H9 (cell line): ENCODE data around the gene RBFA. TPM values are rescaled to one million over a fixed set of nuclear protein-coding genes. Genes with fewer than 3 reads are reported as not detected.
A peak's percentile ranks its signal among the peaks of the same experiment; 100 is the strongest.

Source experiments
- DNase-seq: peaks from one replicate; pipeline ENCODE4 v3.0.0-alpha.2; 2017
- H2AFZ ChIP-seq: one replicate; pipeline ENCODE4 v1.6.1; 2013; ENCODE audit warnings: mild to moderate bottlenecking, low read length, control low read depth, moderate library complexity
- H2AK5ac ChIP-seq: 2 replicates; pipeline ENCODE4 v1.6.1; 2013; ENCODE audit warnings: low read length, control low read depth, mixed read lengths; ENCODE audit not compliant: insufficient read length
- H2BK120ac ChIP-seq: one replicate; pipeline ENCODE4 v1.6.1; 2013; ENCODE audit warnings: low read depth, mild to moderate bottlenecking, low read length, control low read depth, inconsistent platforms; ENCODE audit not compliant: poor library complexity, severe bottlenecking
- H2BK12ac ChIP-seq: 2 replicates; pipeline ENCODE4 v1.6.1; 2013; ENCODE audit warnings: low read length, control low read depth, mixed read lengths, low read depth; ENCODE audit not compliant: insufficient read length
- H2BK15ac ChIP-seq: 2 replicates; pipeline ENCODE4 v1.6.1; 2013; ENCODE audit warnings: low read depth, low read length, control low read depth
- H2BK20ac ChIP-seq: one replicate; pipeline ENCODE4 v1.6.1; 2013; ENCODE audit warnings: low read depth, mild to moderate bottlenecking, low read length, control low read depth, inconsistent platforms; ENCODE audit not compliant: poor library complexity, severe bottlenecking
- H2BK5ac ChIP-seq: 2 replicates; pipeline ENCODE4 v1.6.1; 2013; ENCODE audit warnings: low read length, control low read depth, mixed read lengths; ENCODE audit not compliant: insufficient read length
- H3K14ac ChIP-seq: 2 replicates; pipeline ENCODE4 v1.6.1; 2013; ENCODE audit warnings: low read length, control low read depth; ENCODE audit not compliant: insufficient read depth
- H3K18ac ChIP-seq: 2 replicates; pipeline ENCODE4 v1.6.1; 2013; ENCODE audit warnings: low read depth, mild to moderate bottlenecking, mixed read lengths, low read length, control low read depth; ENCODE audit not compliant: insufficient read length
- H3K23ac ChIP-seq: 2 replicates; pipeline ENCODE4 v1.6.1; 2013; ENCODE audit warnings: low read length, control low read depth, mixed read lengths, low read depth; ENCODE audit not compliant: insufficient read length
- H3K23me2 ChIP-seq: 2 replicates; pipeline ENCODE4 v1.6.1; 2013; ENCODE audit warnings: low read depth, mild to moderate bottlenecking, mixed read lengths, low read length, control low read depth; ENCODE audit not compliant: insufficient read length, poor library complexity, severe bottlenecking
- H3K27ac ChIP-seq: 2 replicates; pipeline ENCODE4 v1.5.1; 2013; ENCODE audit warnings: low read length, control low read depth, mixed read lengths, low read depth; ENCODE audit not compliant: insufficient read length
- H3K27me3 ChIP-seq: 2 replicates; pipeline ENCODE4 v1.6.1; 2013; ENCODE audit warnings: low read length, control low read depth, inconsistent platforms; ENCODE audit not compliant: insufficient read depth
- H3K4ac ChIP-seq: 2 replicates; pipeline ENCODE4 v1.6.1; 2013; ENCODE audit warnings: low read depth, mild to moderate bottlenecking, control low read depth, inconsistent platforms, low read length, moderate library complexity
- H3K4me1 ChIP-seq: 2 replicates; pipeline ENCODE4 v1.6.1; 2013; ENCODE audit warnings: low read length, control low read depth, inconsistent platforms; ENCODE audit not compliant: insufficient read depth
- H3K4me2 ChIP-seq: 2 replicates; pipeline ENCODE4 v1.6.1; 2013; ENCODE audit warnings: low read length, control low read depth, mixed read lengths; ENCODE audit not compliant: insufficient read length, insufficient read depth
- H3K56ac ChIP-seq: 2 replicates; pipeline ENCODE4 v1.6.1; 2013; ENCODE audit warnings: low read depth, mild to moderate bottlenecking, mixed read lengths, low read length, control low read depth; ENCODE audit not compliant: insufficient read length
- H3K79me1 ChIP-seq: 2 replicates; pipeline ENCODE4 v1.6.1; 2013; ENCODE audit warnings: low read depth, mild to moderate bottlenecking, moderate library complexity, low read length, control low read depth, inconsistent platforms; ENCODE audit not compliant: insufficient read depth, poor library complexity, severe bottlenecking
- H3K79me2 ChIP-seq: 2 replicates; pipeline ENCODE4 v1.6.1; 2013; ENCODE audit warnings: low read length, control low read depth, inconsistent platforms; ENCODE audit not compliant: insufficient read depth
- H3K9ac ChIP-seq: 2 replicates; pipeline ENCODE4 v1.6.1; 2013; ENCODE audit warnings: low read length, control low read depth, mixed read lengths; ENCODE audit not compliant: insufficient read length; ENCODE audit errors: extremely low read depth
- H3K9me3 ChIP-seq: one replicate; pipeline ENCODE4 v1.6.1; 2013; ENCODE audit warnings: low read depth, low read length, inconsistent platforms; ENCODE audit not compliant: control insufficient read depth
- H3T11ph ChIP-seq: one replicate; pipeline ENCODE4 v1.6.1; 2013; ENCODE audit warnings: mild to moderate bottlenecking, low read length, control low read depth, inconsistent platforms
- H4K20me1 ChIP-seq: one replicate; pipeline ENCODE4 v1.6.1; 2013; ENCODE audit not compliant: control insufficient read depth, insufficient read length, insufficient read depth
- H4K5ac ChIP-seq: 2 replicates; pipeline ENCODE4 v1.6.1; 2013; ENCODE audit warnings: low read depth, mild to moderate bottlenecking, mixed read lengths, low read length, control low read depth; ENCODE audit not compliant: insufficient read length
- H4K8ac ChIP-seq: replicated peaks from 2 replicates; pipeline ENCODE4 v1.6.1; 2013; ENCODE audit warnings: low read length, control low read depth, mixed read lengths, low read depth; ENCODE audit not compliant: insufficient read length
- H4K91ac ChIP-seq: 2 replicates; pipeline ENCODE4 v1.6.1; 2013; ENCODE audit warnings: low read depth, mild to moderate bottlenecking, moderate library complexity, mixed read lengths, low read length, control low read depth; ENCODE audit not compliant: insufficient read length
- H3K27ac Mint-ChIP-seq, 3 experiments: 2 replicates in 2 of 3; 3 replicates in 1 of 3; pipeline ENCODE4 v1.8.0; 2020 to 2021; ENCODE audit warnings: mixed read lengths in 3 of 3, mild to moderate bottlenecking in 1 of 3, moderate library complexity in 1 of 3
- H3K27me3 Mint-ChIP-seq: 2 replicates; pipeline ENCODE4 v1.8.0; 2021; ENCODE audit warnings: low read depth, mild to moderate bottlenecking, moderate library complexity, mixed read lengths
- H3K36me3 Mint-ChIP-seq, 3 experiments: 2 replicates in 2 of 3; 3 replicates in 1 of 3; pipeline ENCODE4 v1.8.0; 2020 to 2021; ENCODE audit warnings: low read depth in 3 of 3, mixed read lengths in 3 of 3; ENCODE audit not compliant: insufficient read depth in 1 of 3
- H3K4me1 Mint-ChIP-seq, 2 experiments: 2 replicates each; pipeline ENCODE4 v1.8.0; 2020; ENCODE audit warnings: mixed read lengths in 2 of 2
- H3K4me3 Mint-ChIP-seq, 2 experiments: 2 replicates in 1 of 2; 3 replicates in 1 of 2; pipeline ENCODE4 v1.8.0; 2020 to 2021; ENCODE audit warnings: mild to moderate bottlenecking in 2 of 2, mixed read lengths in 2 of 2, moderate library complexity in 1 of 2
- H3K9me3 Mint-ChIP-seq, 2 experiments: 2 replicates in 1 of 2; 3 replicates in 1 of 2; pipeline ENCODE4 v1.8.0; 2020; ENCODE audit warnings: mild to moderate bottlenecking in 2 of 2, mixed read lengths in 2 of 2, moderate library complexity in 1 of 2
- WGBS: extraction: QIAGEN DNeasy Blood & Tissue Kit; methylation state at CpG from one replicate; pipeline ENCODE4 v1.1.7; 2013; ENCODE audit warnings: missing lambda C conversion rate, low lambda C conversion rate, mixed read lengths; ENCODE audit not compliant: insufficient read length; ENCODE audit errors: extremely low coverage; 5-methylcytosine and 5-hydroxymethylcytosine counted together
- total RNA-seq: library from RNA; stranded (reverse); gene quantifications from 2 replicates; pipeline ENCODE4 v1.2.1, GENCODE V29; 2021
- TF ChIP-seq, protein P1 (sequence below): fragments of 200-600 bp; sonication (generic); conservative IDR thresholded peaks from 3 replicates; pipeline ENCODE4 v1.8.0; 2021; ENCODE audit warnings: antibody characterized with exemption, mild to moderate bottlenecking

RBFA gene
- total RNA-seq, 1 experiment from 2014 or later: 42.5 TPM

DNA sequence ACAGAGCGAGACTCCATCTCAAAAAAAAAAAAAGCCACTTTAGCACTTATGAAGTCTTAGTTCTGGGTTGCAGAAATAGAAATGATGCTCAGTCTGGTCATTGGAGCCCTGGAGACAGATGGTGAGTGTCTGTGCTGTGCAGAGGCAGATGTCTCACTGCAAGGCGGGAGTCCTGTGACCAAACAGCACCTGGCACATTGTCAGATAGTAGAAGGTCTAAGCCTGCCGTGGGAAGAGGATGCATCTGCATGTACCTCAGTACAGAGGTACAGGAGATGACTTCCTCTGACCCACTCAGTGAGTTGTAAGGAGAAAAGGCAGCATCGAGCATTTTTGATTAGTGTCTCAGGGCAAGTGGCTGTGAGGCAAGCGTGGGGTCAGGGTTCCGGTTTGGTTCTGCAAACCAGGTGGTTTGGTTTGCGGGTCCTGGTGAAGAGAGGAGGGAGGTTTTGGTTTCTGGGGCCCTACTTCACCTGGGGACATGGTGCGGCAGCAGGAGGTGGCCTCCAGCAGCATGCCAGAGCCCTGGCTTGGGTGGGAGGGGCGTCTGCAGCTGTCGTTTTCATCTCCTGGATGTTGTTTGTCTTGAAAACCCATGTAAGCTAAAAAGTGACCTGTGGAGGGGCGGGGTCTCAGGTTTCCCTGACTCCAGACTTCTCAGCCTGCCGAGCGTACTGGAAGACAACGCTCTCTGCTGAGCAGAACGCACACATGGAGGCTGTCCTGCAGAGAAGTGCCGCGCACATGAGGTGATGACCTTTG, 3.8 kb downstream of the RBFA start:
- H2BK12ac ChIP-seq: no peak overlapping the region
- H4K91ac ChIP-seq: no peak overlapping the region
- H3K14ac ChIP-seq: no peak overlapping the region
- no peak overlapping the region for H3K9ac ChIP-seq
- no peaks in the 10 kb centered on the region for H3K27me3 ChIP-seq
- H3K18ac ChIP-seq: no peak overlapping the region
- no peak overlapping the region for H2BK5ac ChIP-seq
- H3K23me2 ChIP-seq: peaks cover 3% of the 10 kb centered on the region
- TF ChIP-seq, protein P1, sequence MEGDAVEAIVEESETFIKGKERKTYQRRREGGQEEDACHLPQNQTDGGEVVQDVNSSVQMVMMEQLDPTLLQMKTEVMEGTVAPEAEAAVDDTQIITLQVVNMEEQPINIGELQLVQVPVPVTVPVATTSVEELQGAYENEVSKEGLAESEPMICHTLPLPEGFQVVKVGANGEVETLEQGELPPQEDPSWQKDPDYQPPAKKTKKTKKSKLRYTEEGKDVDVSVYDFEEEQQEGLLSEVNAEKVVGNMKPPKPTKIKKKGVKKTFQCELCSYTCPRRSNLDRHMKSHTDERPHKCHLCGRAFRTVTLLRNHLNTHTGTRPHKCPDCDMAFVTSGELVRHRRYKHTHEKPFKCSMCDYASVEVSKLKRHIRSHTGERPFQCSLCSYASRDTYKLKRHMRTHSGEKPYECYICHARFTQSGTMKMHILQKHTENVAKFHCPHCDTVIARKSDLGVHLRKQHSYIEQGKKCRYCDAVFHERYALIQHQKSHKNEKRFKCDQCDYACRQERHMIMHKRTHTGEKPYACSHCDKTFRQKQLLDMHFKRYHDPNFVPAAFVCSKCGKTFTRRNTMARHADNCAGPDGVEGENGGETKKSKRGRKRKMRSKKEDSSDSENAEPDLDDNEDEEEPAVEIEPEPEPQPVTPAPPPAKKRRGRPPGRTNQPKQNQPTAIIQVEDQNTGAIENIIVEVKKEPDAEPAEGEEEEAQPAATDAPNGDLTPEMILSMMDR: no peak
- H3K9me3 Mint-ChIP-seq: peaks cover 0 to 2% of the 10 kb centered on the region in 2 experiments; a peak in 1 of 5 replicates
- H3K4me3 Mint-ChIP-seq: no peak overlapping the region
- no peak overlapping the region for H2BK20ac ChIP-seq
- H2AK5ac ChIP-seq: no peak overlapping the region
- peaks cover 5% of the 10 kb centered on the region for H3K4me1 ChIP-seq
- H3K9me3 ChIP-seq: no peaks in the 10 kb centered on the region
- no peak overlapping the region for H4K8ac ChIP-seq
- H2AFZ ChIP-seq: no peak overlapping the region
- peaks cover 2% of the 10 kb centered on the region; the same call in 1 of the 2 replicates for H3K27me3 Mint-ChIP-seq
- no peak overlapping the region for H2BK120ac ChIP-seq
- no CpG with 5 or more reads among the region's 17 CpGs for WGBS
- no peak overlapping the region for H4K5ac ChIP-seq
- H3K36me3 Mint-ChIP-seq: peaks cover 22 to 47% (median 41%) of the 10 kb centered on the region in 3 experiments
- no peak overlapping the region for H3K27ac ChIP-seq
- peak overlapping the region in 1 of 3 experiments; percentile 42; a peak in 3 of 7 replicates for H3K27ac Mint-ChIP-seq
- no peak overlapping the region for H2BK15ac ChIP-seq
- H4K20me1 ChIP-seq: no peaks in the 10 kb centered on the region
- H3K4me1 Mint-ChIP-seq: peaks cover 19% of the 10 kb centered on the region in 2 experiments
- no peak overlapping the region for H3T11ph ChIP-seq
- no peak overlapping the region for H3K4ac ChIP-seq
- no peak for DNase-seq
- H3K79me2 ChIP-seq: peaks cover 5% of the 10 kb centered on the region; the same call in 1 of the 2 replicates
- no peaks in the 10 kb centered on the region for H3K79me1 ChIP-seq
- H3K23ac ChIP-seq: no peak overlapping the region
- H3K4me2 ChIP-seq: no peak overlapping the region
- no peak overlapping the region for H3K56ac ChIP-seq
